Nucleus accumbens (tissue), 56 donors: ENCODE data around the gene NHERF1.

Experiments
- DNase-seq, 56 donors: peaks; one replicate each; lab custom pipeline; 2025; lab: John Stamatoyannopoulos, UW

NHERF1 gene

GRCh38 chr17:74746922-74747321, 1.5 kb upstream of the NHERF1 start:
- DNase-seq = no peak

DNA sequence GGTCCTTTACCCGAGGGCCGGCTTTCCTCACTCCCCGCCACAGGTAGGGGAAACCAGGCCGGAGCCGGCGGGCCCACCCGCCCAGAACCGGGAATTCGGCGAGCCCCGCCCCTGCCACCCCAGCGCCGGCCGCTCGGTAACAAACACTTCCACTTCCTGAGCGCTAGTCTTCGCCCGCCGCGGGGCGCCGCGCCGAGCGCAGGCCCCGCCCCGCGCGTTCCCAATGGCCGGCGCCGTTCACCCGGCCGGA, 224 bp upstream of the NHERF1 start:
- DNase-seq = no peak

- peak in 1 of 56 donors; percentile 43 for DNase-seq
These were observed 1.0 kb downstream of the NHERF1 start for GRCh38 chr17:74749279-74750038.

DNA sequence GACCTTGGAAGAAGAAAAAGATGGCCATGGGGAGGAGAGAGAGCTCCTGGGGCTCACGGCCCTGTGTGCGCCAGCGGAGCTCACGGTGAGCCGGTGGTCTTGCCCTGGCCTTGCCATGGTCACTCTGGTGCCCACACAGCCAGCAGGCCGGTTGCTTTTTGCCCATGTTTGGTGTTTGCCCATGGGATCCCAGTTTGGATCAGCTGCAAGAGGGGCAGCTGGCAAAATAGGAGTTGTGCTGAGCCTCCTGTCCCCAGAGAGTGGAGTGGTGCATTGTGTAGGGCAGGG, 1.6 kb downstream of the NHERF1 start:
- DNase-seq = no peak

DNA sequence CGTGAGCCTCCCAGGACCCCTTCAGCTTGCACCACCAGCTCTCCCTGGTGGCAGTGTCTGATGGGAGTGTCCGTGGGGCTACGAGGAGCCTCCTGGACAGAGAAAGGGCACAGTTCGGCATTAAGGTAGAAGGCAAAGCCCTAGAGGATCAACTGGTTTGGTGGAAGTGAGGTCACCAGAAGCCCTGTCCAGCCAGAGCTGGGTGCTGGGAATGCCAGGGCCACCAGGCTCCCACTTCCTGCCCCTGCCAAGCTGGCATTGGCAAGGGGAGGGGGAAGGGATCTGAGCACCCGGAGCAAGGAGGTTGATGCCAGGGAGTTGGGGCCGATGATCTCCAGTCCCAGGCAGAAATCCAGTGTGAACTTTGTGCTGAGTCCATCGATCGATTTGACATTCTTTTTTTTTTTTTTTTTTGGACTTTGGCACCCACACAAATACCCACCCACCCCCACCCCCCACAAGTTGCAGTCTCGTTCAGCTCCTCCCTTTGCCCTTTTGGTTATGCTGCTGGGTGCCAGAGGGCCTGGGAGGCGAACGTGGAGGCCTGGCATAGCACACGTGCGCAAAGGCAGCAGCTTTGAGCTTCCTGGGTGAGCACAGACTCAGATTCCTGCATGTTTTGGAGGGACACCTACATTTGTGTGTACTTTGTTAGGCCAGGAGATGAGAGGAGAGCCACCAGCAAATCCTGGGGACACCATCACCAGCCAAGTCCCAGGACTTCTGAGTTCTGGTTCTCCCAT, 2.1 kb downstream of the NHERF1 start:
- DNase-seq = peak in 39 of 56 donors; percentile 15 to 66 (median 41)

DNA sequence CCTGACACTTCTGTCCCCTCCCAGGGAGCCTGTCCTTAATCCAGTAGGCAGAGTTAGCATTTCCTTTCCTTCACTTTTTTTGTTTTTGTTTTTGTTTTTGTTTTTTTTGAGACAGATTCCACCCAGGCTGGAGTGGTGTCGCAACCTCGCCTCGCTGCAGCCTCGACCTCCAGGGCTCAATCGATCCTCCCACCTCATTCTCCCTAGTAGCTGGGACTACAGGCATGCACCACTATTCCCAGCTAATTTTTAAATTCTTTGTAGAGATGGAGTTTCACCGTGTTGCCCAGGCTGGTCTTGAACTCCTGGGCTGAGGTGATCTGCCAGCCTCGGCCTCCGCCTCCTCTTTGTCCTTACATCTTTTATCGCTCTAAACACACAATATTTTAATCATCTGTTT, 4.0 kb downstream of the NHERF1 start:
- no peak for DNase-seq

DNA sequence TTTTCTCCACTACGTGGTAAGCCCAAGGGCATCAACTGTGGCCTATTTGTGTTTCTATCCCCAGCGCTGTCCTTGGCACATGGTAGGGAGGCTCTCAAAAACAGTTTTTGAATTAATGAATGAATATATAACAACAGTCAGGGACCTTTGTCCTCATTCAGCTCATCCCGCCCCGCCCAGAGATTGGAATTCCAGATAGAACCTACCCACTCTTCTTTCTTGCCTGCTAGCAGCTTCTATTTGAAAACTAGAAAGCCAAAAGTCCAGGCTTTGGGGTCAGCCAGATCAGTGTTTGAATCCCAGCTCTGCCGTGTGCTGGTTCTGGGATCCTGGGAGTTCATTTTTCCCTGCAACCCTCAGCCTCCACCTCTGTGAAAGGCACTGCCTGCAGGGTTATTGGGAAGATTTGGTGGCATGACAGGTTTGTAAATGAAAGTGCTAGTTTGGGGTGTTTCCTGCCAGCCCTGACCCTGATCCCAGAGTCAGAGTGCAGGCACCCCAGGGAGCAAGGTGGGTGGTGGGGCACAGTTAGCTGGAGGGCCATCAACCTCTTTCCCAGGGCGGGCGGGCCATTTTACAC, 4.5 kb downstream of the NHERF1 start:
- DNase-seq = no peak

DNA sequence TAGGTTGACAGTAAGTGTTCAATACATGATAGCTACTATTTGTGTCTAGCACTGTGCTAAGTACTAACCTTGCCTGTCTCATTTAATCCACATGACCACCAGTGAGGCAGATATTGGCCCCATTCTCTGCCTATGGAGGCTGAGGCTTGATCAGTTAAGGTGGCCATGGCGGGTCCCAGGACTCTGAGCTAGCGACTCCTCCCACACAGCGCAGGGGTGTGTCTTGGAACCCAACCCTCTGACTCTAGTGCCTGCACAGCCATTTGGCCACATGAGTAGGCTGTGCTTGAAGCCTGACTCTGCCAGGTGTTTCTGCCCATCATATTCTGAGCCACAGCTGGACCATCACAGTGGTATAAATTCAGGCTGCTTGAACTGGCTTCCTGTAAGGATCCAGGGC, 6.4 kb downstream of the NHERF1 start:
- DNase-seq = no peak

GRCh38 chr17:74755533-74755932, 7.1 kb downstream of the NHERF1 start:
- peak in 7 of 56 donors; percentile 16 to 31 (median 25) for DNase-seq

DNA sequence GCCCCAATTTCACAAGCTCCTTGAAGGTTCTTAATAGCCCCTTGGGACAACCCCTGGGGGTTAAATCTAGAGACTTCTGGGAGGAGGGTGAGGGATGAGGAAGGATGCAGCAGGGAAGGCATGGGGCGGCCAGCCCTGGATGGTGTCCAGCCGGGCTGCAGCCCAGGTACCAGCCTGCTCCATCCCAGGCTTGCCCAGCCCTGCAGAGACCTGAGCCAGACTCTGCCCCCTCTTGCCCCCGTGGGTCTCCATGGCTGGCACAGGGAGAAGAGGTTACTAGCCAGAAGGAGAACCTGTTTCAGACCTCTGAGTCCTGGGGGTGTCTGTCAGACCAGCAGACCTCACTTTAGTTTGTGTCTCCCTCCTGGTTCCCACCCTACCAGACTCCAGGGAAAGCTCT, 8.5 kb downstream of the NHERF1 start:
- peak in 1 of 56 donors; percentile 16 for DNase-seq

DNA sequence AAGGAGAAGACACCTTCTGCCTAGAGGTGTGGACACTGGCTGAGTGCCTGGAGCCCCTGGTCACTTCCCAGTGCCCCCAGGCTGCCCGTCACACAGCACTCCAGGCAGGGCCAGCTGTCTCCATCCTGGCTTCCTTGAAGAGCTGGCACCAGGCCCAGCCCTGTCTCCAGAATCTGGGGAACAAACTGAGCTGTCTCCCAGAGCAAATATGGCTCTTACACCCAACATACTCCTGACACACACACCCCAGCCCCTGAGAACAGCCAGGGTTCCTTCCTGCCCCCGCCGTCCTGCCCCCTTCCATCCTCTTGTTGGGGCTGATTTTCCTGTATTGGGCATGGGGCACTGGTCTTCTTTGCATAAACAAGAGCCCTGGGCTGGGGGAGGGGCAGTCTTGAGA, 9.1 kb downstream of the NHERF1 start:
- peak in 14 of 56 donors; percentile 18 to 70 (median 37) for DNase-seq

DNA sequence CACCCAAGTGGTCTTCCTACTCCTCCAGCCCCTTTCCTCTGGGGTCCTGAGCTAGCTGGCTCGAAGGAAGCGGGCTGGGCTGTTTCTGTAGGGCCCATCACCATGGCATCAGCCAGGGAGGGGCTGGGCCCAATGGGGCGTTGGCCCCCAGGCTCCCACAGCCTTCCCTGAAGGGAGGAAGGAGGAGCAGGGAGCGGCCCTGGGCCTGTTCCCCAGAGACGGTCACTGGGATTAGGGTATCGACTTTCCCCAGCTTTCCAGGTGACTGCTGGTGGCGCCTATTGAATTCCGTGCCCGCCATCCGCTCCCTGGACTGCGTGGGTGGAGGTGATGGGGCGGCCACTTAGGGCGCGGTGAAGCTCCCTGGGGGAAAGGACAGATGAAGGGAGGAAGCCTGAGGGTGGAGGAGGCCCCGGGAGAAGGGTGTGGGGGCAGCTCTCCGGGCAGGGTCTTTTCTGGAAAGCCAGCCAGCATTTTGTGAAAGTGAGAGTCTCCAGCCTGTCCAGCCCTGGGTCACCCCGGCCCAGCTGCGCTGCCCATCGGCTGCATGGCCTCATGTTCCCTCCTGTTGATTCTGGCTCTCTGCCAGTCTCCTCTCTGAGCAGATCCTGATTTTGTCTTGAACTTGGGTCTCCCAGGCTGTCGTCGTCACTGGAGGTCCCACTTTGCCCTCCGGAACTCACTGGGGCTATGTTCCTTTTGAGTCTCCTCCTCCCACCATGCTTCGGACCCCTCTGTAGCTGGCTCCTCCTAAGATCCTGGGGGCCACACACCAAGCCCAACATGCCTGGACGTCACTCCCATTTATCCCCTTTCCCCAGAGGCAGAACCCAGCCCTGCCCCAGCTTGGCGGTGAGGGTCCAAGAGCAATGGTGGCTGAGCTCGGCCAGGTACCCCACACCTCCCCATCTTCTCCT, 9.8 kb downstream of the NHERF1 start:
- peak in 10 of 56 donors; percentile 15 to 51 (median 32) for DNase-seq

- DNase-seq = peak in 11 of 56 donors; percentile 16 to 65 (median 33)
These were observed 10.4 kb downstream of the NHERF1 start for GRCh38 chr17:74758848-74759168.

DNA sequence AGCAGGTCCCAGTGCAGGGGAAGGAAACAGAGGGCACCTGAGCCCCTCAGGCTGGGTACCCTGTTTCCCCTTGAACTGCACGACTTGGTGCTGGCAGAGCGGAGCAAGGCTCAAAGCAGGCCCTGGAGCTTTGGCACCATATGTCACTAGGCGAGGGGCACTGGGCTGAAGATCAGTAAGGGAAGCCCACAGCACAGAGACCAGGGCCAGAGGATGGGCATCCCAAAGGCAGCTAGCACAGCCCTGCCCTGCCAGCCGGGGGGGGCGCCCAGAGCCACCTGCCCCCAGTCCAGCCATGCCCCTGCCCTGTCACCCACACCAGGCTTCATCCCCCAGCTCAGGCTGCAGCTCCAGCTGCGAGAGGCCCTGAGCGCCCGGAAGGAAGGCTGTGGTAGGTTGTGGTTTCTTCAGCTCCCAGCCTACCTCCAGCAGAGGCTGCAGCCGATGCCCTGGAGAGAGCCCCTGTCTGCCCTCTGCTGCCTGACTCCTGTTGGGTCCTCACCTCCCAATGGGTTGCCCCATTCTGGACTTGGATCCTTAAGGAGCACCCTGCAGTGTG, 10.9 kb downstream of the NHERF1 start:
- no peak for DNase-seq

DNA sequence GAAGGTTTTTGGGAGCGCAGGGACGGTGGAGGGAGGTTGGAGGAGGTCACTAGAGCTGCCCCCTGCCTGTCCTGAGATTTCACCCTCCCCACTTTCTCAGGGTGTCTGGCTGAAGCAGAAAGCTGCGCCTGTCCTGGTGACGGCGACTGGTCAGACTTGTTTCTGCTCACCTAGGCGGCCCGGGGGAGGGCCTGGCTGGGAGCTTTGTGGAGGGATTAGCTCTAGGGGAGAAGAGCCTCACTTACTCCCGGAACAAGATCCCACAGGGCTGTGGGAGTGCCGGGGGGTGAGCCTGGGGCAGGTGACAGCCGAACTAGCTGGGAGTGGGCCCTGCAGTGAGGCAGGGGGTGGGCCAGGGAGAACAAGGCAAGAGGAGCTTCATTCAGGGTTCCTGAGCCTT, 11.5 kb downstream of the NHERF1 start:
- no peak for DNase-seq

GRCh38 chr17:74760404-74761105, 12.1 kb downstream of the NHERF1 start:
- peak in 34 of 56 donors; percentile 20 to 66 (median 42) for DNase-seq

GRCh38 chr17:74761419-74761818, 13.0 kb downstream of the NHERF1 start:
- no peak for DNase-seq

DNA sequence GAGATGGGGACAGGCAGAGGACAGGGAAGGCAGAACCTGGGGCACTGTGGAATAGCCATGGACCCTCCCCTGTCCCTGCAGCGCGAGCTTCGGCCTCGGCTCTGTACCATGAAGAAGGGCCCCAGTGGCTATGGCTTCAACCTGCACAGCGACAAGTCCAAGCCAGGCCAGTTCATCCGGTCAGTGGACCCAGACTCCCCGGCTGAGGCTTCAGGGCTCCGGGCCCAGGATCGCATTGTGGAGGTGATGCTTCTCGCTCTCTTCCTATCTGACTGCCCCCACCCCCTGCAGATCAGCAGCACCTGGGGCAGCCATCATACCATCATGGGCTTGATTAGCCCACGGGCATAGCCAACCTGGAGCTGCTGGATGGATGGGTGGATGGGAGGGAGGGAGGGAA, 13.5 kb downstream of the NHERF1 start:
- no peak for DNase-seq

DNA sequence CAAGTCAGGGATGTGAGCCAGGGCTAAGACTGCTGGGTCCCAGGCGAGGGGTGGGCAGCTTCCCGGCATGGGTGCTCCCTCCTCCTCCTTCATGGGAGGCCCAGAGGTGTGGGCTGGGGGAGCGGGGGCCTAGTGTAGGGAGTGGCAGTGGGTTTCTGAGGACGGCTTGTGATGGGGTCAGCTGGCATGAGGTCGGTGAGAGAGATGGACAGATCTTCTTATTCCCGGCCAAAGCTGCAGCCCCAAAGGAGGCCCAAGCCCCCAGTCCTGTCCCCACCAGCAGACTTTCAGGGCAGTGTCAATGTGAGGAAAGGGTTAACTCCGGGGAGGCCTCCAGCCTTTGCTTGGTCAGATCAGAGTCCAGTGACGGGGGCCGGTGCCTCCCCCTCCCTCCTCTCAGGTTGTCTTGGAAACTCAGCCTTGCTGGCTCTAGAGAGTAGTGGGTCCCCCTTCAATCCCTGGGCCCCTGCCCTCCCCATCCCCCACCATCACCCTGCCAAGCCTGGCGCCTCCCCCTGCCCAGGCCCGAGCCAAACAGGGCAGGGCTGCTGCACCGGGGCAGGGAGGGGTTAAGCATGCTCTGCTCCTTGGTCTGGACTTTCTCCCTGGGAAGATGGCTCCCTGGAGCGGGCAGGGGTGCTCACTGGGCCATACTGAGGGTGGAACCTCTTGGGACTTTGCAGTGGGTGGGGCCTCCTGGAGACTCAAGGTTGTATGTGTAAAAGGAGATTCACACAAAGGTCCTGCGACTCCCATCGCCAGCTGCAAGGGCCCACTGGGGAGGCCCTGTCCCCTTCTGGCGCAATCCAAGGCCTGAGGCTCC, 15.3 kb downstream of the NHERF1 start:
- peak in 34 of 56 donors; percentile 19 to 76 (median 50) for DNase-seq
